ENCODE results near the gene TRAF2. TPM values are rescaled to one million over a fixed set of nuclear protein-coding genes. Genes with fewer than 3 reads are reported as not detected.

Gene TRAF2
- total and polyA plus RNA-seq, 2 of the 13 experiments (the other 11 are each of a cell fraction or from before 2014, with no cell fraction given), result 12.4 to 13.6 TPM

DNA sequence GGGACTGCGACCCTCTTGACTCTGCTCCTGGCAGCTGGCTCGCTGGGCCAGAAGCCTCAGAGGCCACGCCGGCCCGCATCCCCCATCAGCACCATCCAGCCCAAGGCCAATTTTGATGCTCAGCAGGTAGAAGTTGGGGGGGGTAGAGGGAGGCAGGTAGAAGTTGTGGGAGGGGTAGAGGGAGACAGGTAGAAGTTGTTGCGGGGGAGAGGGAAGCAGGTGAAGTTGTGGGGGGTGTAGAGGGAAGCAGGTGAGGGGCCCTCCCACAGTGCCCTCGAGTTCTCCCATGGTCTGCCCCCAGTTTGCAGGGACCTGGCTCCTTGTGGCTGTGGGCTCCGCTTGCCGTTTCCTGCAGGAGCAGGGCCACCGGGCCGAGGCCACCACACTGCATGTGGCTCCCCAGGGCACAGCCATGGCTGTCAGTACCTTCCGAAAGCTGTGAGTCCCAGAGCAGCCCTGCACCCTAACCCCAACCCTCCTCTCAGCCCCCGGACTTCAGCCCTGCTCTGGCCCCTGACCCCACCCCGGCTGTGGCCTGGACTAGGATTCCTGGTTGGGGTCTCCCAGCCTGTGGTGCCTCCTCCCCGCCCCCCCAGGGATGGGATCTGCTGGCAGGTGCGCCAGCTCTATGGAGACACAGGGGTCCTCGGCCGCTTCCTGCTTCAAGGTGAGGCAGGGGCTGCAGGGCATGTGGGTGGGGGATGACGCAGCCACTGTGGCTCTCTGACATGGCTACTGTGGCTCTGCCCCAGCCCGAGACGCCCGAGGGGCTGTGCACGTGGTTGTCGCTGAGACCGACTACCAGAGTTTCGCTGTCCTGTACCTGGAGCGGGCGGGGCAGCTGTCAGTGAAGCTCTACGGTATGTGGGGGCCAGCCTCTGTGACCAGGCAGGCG, 59.3 kb downstream of the TRAF2 start (continued):
- TF ChIP-seq, protein P1, sequence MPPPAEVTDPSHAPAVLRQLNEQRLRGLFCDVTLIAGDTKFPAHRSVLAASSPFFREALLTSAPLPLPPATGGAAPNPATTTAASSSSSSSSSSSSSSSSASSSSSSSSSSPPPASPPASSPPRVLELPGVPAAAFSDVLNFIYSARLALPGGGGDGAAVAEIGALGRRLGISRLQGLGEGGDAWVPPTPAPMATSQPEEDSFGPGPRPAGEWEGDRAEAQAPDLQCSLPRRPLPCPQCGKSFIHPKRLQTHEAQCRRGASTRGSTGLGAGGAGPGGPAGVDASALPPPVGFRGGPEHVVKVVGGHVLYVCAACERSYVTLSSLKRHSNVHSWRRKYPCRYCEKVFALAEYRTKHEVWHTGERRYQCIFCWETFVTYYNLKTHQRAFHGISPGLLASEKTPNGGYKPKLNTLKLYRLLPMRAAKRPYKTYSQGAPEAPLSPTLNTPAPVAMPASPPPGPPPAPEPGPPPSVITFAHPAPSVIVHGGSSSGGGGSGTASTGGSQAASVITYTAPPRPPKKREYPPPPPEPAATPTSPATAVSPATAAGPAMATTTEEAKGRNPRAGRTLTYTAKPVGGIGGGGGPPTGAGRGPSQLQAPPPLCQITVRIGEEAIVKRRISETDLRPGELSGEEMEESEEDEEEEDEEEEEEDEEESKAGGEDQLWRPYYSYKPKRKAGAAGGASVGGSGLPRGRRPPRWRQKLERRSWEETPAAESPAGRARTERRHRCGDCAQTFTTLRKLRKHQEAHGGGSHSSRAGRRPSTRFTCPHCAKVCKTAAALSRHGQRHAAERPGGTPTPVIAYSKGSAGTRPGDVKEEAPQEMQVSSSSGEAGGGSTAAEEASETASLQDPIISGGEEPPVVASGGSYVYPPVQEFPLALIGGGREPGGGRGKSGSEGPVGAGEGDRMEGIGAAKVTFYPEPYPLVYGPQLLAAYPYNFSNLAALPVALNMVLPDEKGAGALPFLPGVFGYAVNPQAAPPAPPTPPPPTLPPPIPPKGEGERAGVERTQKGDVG (CRISPR knock-in tag; IDR thresholded peaks at IDR 0.05; ENCODE audit: borderline replicate concordance), result no peak
- TF ChIP-seq ZNF672 (CRISPR knock-in tag; IDR thresholded peaks at IDR 0.05), result no peak
- no peak for TF ChIP-seq ZBTB21 (CRISPR knock-in tag; IDR thresholded peaks at IDR 0.05)
- TF ChIP-seq, protein P2, sequence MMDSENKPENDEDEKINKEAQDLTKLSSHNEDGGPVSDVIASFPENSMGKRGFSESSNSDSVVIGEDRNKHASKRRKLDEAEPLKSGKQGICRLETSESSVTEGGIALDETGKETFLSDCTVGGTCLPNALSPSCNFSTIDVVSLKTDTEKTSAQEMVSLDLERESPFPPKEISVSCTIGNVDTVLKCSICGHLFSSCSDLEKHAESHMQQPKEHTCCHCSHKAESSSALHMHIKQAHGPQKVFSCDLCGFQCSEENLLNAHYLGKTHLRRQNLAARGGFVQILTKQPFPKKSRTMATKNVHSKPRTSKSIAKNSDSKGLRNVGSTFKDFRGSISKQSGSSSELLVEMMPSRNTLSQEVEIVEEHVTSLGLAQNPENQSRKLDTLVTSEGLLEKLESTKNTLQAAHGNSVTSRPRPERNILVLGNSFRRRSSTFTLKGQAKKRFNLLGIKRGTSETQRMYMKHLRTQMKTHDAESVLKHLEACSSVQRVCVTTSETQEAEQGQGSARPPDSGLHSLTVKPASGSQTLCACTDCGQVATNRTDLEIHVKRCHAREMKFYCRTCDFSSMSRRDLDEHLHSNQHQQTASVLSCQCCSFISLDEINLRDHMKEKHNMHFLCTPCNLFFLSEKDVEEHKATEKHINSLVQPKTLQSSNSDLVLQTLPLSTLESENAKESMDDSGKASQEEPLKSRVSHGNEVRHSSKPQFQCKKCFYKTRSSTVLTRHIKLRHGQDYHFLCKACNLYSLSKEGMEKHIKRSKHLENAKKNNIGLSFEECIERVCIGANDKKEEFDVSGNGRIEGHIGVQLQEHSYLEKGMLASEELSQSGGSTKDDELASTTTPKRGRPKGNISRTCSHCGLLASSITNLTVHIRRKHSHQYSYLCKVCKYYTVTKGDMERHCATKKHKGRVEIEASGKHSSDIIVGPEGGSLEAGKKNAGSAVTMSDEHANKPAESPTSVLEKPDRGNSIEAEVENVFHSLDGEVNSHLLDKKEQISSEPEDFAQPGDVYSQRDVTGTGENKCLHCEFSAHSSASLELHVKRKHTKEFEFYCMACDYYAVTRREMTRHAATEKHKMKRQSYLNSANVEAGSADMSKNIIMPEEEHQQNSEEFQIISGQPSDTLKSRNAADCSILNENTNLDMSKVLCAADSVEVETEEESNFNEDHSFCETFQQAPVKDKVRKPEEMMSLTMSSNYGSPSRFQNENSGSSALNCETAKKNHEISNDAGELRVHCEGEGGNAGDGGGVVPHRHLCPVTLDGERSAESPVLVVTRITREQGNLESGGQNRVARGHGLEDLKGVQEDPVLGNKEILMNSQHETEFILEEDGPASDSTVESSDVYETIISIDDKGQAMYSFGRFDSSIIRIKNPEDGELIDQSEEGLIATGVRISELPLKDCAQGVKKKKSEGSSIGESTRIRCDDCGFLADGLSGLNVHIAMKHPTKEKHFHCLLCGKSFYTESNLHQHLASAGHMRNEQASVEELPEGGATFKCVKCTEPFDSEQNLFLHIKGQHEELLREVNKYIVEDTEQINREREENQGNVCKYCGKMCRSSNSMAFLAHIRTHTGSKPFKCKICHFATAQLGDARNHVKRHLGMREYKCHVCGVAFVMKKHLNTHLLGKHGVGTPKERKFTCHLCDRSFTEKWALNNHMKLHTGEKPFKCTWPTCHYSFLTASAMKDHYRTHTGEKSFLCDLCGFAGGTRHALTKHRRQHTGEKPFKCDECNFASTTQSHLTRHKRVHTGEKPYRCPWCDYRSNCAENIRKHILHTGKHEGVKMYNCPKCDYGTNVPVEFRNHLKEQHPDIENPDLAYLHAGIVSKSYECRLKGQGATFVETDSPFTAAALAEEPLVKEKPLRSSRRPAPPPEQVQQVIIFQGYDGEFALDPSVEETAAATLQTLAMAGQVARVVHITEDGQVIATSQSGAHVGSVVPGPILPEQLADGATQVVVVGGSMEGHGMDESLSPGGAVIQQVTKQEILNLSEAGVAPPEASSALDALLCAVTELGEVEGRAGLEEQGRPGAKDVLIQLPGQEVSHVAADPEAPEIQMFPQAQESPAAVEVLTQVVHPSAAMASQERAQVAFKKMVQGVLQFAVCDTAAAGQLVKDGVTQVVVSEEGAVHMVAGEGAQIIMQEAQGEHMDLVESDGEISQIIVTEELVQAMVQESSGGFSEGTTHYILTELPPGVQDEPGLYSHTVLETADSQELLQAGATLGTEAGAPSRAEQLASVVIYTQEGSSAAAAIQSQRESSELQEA (CRISPR knock-in tag; IDR thresholded peaks at IDR 0.05; ENCODE audit: not compliant biosample characterization), result no peak
- TF ChIP-seq, protein P3, sequence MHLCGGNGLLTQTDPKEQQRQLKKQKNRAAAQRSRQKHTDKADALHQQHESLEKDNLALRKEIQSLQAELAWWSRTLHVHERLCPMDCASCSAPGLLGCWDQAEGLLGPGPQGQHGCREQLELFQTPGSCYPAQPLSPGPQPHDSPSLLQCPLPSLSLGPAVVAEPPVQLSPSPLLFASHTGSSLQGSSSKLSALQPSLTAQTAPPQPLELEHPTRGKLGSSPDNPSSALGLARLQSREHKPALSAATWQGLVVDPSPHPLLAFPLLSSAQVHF (CRISPR knock-in tag; IDR thresholded peaks at IDR 0.05), result 0 out of 2 replicates have a peak, but pooled peaks have one; percentile 34
- TF ChIP-seq PHB2 (IDR thresholded peaks at IDR 0.05; ENCODE audit: partially characterized antibody), result no peak
- TF ChIP-seq, protein P4, sequence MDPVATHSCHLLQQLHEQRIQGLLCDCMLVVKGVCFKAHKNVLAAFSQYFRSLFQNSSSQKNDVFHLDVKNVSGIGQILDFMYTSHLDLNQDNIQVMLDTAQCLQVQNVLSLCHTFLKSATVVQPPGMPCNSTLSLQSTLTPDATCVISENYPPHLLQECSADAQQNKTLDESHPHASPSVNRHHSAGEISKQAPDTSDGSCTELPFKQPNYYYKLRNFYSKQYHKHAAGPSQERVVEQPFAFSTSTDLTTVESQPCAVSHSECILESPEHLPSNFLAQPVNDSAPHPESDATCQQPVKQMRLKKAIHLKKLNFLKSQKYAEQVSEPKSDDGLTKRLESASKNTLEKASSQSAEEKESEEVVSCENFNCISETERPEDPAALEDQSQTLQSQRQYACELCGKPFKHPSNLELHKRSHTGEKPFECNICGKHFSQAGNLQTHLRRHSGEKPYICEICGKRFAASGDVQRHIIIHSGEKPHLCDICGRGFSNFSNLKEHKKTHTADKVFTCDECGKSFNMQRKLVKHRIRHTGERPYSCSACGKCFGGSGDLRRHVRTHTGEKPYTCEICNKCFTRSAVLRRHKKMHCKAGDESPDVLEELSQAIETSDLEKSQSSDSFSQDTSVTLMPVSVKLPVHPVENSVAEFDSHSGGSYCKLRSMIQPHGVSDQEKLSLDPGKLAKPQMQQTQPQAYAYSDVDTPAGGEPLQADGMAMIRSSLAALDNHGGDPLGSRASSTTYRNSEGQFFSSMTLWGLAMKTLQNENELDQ (CRISPR knock-in tag; IDR thresholded peaks at IDR 0.05; ENCODE audit: borderline replicate concordance), result no peak
- TF ChIP-seq ZFP1 (CRISPR knock-in tag; IDR thresholded peaks at IDR 0.05), result no peak
- TF ChIP-seq ZSCAN25 (CRISPR knock-in tag; IDR thresholded peaks at IDR 0.05), result no peak
- no peak for TF ChIP-seq ASH2L (IDR thresholded peaks at IDR 0.05; ENCODE audit: insufficient read length, low read depth, low read length)
- TF ChIP-seq, protein P5, sequence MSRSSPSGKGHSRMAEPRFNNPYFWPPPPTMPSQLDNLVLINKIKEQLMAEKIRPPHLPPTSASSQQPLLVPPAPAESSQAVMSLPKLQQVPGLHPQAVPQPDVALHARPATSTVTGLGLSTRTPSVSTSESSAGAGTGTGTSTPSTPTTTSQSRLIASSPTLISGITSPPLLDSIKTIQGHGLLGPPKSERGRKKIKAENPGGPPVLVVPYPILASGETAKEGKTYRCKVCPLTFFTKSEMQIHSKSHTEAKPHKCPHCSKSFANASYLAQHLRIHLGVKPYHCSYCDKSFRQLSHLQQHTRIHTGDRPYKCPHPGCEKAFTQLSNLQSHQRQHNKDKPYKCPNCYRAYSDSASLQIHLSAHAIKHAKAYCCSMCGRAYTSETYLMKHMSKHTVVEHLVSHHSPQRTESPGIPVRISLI (CRISPR knock-in tag; IDR thresholded peaks at IDR 0.05; ENCODE audit: borderline replicate concordance), result no peak
